LHCN-M2 (cell line): Measurements from ENCODE around the gene CSF2. TPM values are rescaled to one million over a fixed set of nuclear protein-coding genes. Genes with fewer than 3 reads are reported as not detected.

Source experiments
- DNase-seq: peaks from one replicate; pipeline ENCODE4 v3.0.0-alpha.2; 2012; ENCODE audit warnings: low read depth
- total RNA-seq: library from RNA; depleted of rRNA; stranded (reverse); fragments of >200 nt; gene quantifications from 2 replicates; pipeline ENCODE4 v1.2.3, GENCODE V29; 2014

CSF2 gene
- total RNA-seq, 1 experiment from 2014 or later, result not detected

- DNase-seq, result peak; percentile 94
Observed at GRCh38 chr5:132086277-132086794, 12.7 kb downstream of the CSF2 start.

GRCh38 chr5:132087176-132087575, 13.6 kb downstream of the CSF2 start:
- no peak for DNase-seq

GRCh38 chr5:132087661-132088060, 14.1 kb downstream of the CSF2 start:
- no peak for DNase-seq

GRCh38 chr5:132089363-132089762, 15.8 kb downstream of the CSF2 start:
- no peak for DNase-seq

- DNase-seq, result peak; percentile 96
Observed at GRCh38 chr5:132090107-132090506, 16.5 kb downstream of the CSF2 start.

GRCh38 chr5:132093271-132093670, 19.7 kb downstream of the CSF2 start:
- peak; percentile 51 for DNase-seq

- peak; percentile 96 for DNase-seq
Observed at GRCh38 chr5:132094393-132095076, 20.9 kb downstream of the CSF2 start.

- no peak for DNase-seq
Observed at GRCh38 chr5:132095077-132095410, 21.5 kb downstream of the CSF2 start.

- no peak for DNase-seq
Observed at GRCh38 chr5:132095424-132095972, 21.9 kb downstream of the CSF2 start.

- DNase-seq, result no peak
Observed at GRCh38 chr5:132096904-132097303, 23.3 kb downstream of the CSF2 start.

GRCh38 chr5:132098151-132098594, 24.6 kb downstream of the CSF2 start:
- peak; percentile 58 for DNase-seq

- DNase-seq, result no peak
Observed at GRCh38 chr5:132098621-132099020, 25.0 kb downstream of the CSF2 start.

GRCh38 chr5:132099076-132099748, 25.6 kb downstream of the CSF2 start:
- DNase-seq, result no peak

- DNase-seq, result no peak
Observed at GRCh38 chr5:132099905-132100304, 26.3 kb downstream of the CSF2 start.

- DNase-seq, result no peak
Observed at GRCh38 chr5:132100672-132101261, 27.2 kb downstream of the CSF2 start.

- no peak for DNase-seq
Observed at GRCh38 chr5:132101385-132101880, 27.8 kb downstream of the CSF2 start.

- DNase-seq, result no peak
Observed at GRCh38 chr5:132102101-132102701, 28.6 kb downstream of the CSF2 start.

- no peak for DNase-seq
Observed at GRCh38 chr5:132102944-132103331, 29.3 kb downstream of the CSF2 start.

- peak; percentile 91 for DNase-seq
Observed at GRCh38 chr5:132103332-132103951, 29.9 kb downstream of the CSF2 start.

- DNase-seq, result no peak
Observed at GRCh38 chr5:132103969-132104391, 30.4 kb downstream of the CSF2 start.

GRCh38 chr5:132104556-132104955, 31.0 kb downstream of the CSF2 start:
- DNase-seq, result peak; percentile 52
